SU-DHL-6 (cell line): ENCODE measurements around the gene SPAG9.

Source experiments
- CTCF ChIP-seq: fragments of 200-600 bp; sonication (generic); IDR thresholded peaks from one replicate; pipeline ENCODE4 v1.5.1; 2017; ENCODE audit warnings: antibody characterized with exemption, mild to moderate bottlenecking, low read length, moderate library complexity; ENCODE audit not compliant: insufficient read depth, poor library complexity, severe bottlenecking
- EZH2phosphoT487 ChIP-seq: fragments of 200-600 bp; sonication (generic), shearing (Covaris generic); conservative IDR thresholded peaks from 2 replicates; pipeline ENCODE4 v1.6.1; 2018; ENCODE audit warnings: mild to moderate bottlenecking, antibody characterized with exemption, low read length, moderate library complexity, mixed read lengths

- no peak for TF ChIP-seq CTCF
- no peak for TF ChIP-seq EZH2phosphoT487
These were observed 55.2 kb downstream of the SPAG9 start for GRCh38 chr17:51065466-51065865.
